ENCODE measurements around the gene APOBEC2. TPM values are rescaled to one million over a fixed set of nuclear protein-coding genes. Genes with fewer than 3 reads are reported as not detected.

Gene APOBEC2
- total RNA-seq, 2 experiments from 2014 or later: not detected

DNA sequence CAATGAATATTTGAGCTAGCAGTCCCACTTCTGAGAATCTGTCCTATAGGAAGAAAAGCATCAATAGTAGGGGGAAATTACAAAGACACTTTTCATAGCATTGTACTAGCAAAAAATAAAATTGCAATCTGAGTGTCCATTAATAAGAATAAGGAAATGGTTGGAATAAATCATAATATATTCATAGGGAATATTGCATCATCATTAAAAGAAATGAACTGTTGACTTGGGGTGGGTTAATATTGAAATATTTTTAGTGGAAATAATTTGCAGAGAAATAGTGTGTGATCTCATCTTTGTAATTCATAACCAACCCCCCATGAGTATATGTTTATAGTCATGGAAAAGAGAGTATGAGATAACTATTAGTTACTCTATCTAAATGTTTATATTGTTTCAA, 32.2 kb downstream of the APOBEC2 start:
- ChIA-PET POLR2A (interaction anchor here (0.8 kb wide), 1 partner anchor 69 kb away, joined by 6 read pairs; the partner anchor contains the start of gene TREML1), CTCF (no interaction called here)
- Mint-ChIP-seq H3K36me3 (ENCODE audit: low read depth) (peaks cover 68% of the 10 kb centered on the region), H3K27me3 (no peaks in the 10 kb centered on the region), H3K27ac (no peak overlapping the region), H3K4me3 (no peak overlapping the region), H3K4me1 (peaks cover 36% of the 10 kb centered on the region), H3K9me3 (no peaks in the 10 kb centered on the region)
- no peak for DNase-seq

DNA sequence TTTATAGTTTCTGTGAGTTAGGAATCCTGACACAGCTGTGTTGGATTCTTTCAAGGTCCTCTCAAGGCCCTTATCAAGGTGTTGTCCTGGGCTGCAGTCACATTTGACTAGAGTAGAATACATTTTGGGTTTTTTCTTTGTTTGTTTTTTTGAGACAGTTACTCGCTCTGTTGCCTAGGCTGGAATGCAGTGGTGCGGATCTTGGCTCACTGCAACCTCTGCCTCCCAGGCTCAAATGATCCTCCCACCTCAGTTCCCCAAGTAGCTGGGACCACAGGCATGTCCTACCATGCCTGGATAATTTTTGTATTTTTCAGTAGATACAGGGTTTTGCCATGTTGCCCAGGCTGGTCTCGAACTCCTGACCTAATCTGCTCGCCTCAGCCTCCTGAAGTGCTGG, 35.4 kb downstream of the APOBEC2 start:
- H3K36me3 Mint-ChIP-seq (ENCODE audit: low read depth): peaks cover 68% of the 10 kb centered on the region
- POLR2A ChIA-PET: no interaction called here

GRCh38 chr6:41090841-41091761, 38.1 kb downstream of the APOBEC2 start:
- H3K27ac Mint-ChIP-seq: no peak overlapping the region
- POLR2A ChIA-PET: no interaction called here
- no peak for DNase-seq
- CTCF ChIA-PET: interaction anchor here (0.6 kb wide), 1 partner anchor 15 kb away, joined by 3 read pairs; no protein-coding TSS in a partner anchor
- H3K4me3 Mint-ChIP-seq: no peak overlapping the region
- H3K4me1 Mint-ChIP-seq: peaks cover 3% of the 10 kb centered on the region
- no peaks in the 10 kb centered on the region for H3K9me3 Mint-ChIP-seq
- peaks cover 65% of the 10 kb centered on the region for H3K36me3 Mint-ChIP-seq (ENCODE audit: low read depth)
- H3K27me3 Mint-ChIP-seq: no peaks in the 10 kb centered on the region

More for the DNA sequence above, 35.4 kb downstream of the APOBEC2 start:
- no peak overlapping the region for H3K27ac Mint-ChIP-seq
- H3K27me3 Mint-ChIP-seq: no peaks in the 10 kb centered on the region
- H3K4me3 Mint-ChIP-seq: no peak overlapping the region
- H3K9me3 Mint-ChIP-seq: no peaks in the 10 kb centered on the region
- peaks cover 12% of the 10 kb centered on the region for H3K4me1 Mint-ChIP-seq
- DNase-seq: no peak
- CTCF ChIA-PET: interaction anchor here (0.7 to 1.6 kb wide), 2 partner anchors 12 to 833 kb away, joined by 4 to 5 read pairs; partner anchors contain the start of gene BYSL

DNA sequence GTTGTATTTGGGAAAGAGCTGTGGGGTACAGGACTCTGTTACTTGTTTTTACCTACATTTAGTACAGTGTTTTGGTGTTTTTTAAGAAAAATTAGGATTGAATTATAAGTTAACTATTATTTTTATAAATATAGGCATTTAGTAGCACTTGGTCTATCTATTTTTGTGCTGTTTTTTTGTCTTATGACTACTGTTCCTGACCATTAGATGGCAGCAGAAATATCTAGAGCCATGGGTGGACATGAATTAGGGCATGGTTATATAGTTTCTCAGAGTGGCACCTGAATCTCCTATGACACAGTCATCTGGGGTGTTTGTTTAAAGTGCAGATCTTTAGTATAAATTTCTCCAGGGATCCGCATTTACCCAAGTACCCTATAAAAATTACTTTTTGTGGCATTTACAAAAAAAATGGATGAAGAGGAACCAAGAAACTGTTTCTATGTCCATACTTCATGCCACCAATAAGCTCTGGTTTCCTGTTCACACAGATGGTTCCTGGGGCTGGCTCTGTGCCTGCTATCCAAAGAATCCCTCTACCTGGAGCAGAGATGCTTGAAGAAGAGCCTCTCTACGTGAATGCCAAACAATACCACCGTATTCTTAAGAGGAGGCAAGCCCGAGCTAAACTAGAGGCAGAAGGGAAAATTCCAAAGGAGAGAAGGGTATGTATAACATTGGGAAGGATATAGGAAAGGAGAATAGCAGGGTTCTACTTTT, 39.6 kb downstream of the APOBEC2 start:
- H3K27ac Mint-ChIP-seq: no peak overlapping the region
- no peak for DNase-seq
- no peaks in the 10 kb centered on the region for H3K9me3 Mint-ChIP-seq
- POLR2A ChIA-PET: no interaction called here
- H3K4me1 Mint-ChIP-seq: peaks cover 3% of the 10 kb centered on the region
- no peaks in the 10 kb centered on the region for H3K27me3 Mint-ChIP-seq
- peaks cover 71% of the 10 kb centered on the region for H3K36me3 Mint-ChIP-seq (ENCODE audit: low read depth)
- CTCF ChIA-PET: interaction anchor here (1.3 kb wide), 1 partner anchor 18 kb away, joined by 4 read pairs; no protein-coding TSS in a partner anchor
- no peak overlapping the region for H3K4me3 Mint-ChIP-seq

GRCh38 chr6:41093729-41094128, 40.7 kb downstream of the APOBEC2 start:
- H3K27me3 Mint-ChIP-seq: no peaks in the 10 kb centered on the region
- H3K4me3 Mint-ChIP-seq: no peak overlapping the region
- H3K4me1 Mint-ChIP-seq: peaks cover 4% of the 10 kb centered on the region
- peaks cover 75% of the 10 kb centered on the region for H3K36me3 Mint-ChIP-seq (ENCODE audit: low read depth)
- no peak for DNase-seq
- CTCF ChIA-PET: no interaction called here
- H3K9me3 Mint-ChIP-seq: no peaks in the 10 kb centered on the region
- H3K27ac Mint-ChIP-seq: no peak overlapping the region
- POLR2A ChIA-PET: no interaction called here

DNA sequence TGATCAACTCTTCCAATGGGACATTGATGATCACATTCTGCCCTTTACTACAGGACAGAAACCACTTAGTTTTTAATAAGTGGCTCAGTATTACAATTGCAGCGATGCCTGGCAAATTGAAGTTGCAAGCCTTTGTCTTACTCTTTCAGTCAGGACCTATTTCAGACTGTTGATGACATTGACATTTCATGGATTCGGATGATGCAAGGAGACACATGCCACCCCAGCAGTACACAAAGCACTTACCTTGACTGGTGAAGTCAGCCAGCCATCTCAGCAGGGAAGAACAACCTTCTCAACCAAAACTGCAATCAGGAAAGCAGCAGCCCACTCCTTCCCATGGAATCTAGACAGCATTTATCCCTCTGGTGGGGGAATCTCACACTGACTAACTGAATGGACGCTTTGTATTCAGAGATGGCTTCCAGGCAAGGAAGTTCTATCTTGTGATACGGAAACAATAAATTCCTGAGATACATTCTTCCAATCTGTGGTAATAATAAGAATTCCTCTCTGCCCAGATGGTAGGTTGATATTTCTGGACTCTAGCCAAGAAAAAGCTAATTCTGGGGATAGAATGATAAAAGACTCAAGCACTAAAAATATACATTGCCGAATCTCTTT, 44.6 kb downstream of the APOBEC2 start:
- ChIA-PET POLR2A (no interaction called here), CTCF (interaction anchor here (0.5 kb wide), 1 partner anchor 768 kb away, joined by 4 read pairs; no protein-coding TSS in a partner anchor)
- DNase-seq: no peak
- no peak overlapping the region for H3K27ac Mint-ChIP-seq
- H3K27me3 Mint-ChIP-seq: no peaks in the 10 kb centered on the region
- H3K4me3 Mint-ChIP-seq: no peak overlapping the region
- H3K9me3 Mint-ChIP-seq: no peaks in the 10 kb centered on the region
- peaks cover 4% of the 10 kb centered on the region for H3K4me1 Mint-ChIP-seq
- H3K36me3 Mint-ChIP-seq (ENCODE audit: low read depth): peaks cover 69% of the 10 kb centered on the region

DNA sequence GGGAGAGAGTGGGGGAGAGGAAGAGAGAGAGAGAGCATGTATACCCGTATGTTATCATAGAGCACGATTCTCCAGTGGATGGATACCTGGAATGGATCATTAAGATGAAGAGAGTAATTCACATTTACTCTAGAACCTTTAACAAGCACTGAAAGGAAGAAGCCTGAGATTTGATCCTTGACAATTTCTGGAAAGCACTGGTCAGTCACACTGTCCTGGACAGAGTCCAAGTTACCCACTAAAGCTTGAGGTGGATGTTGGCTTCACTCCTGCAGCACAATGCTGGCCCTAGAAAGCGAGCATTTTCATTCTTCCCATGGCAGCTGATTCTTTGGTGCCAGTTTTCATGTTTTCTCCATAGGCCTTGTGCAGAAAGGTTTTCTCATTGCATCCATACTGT, 45.4 kb downstream of the APOBEC2 start:
- H3K27ac Mint-ChIP-seq: no peak overlapping the region
- CTCF ChIA-PET: no interaction called here

GRCh38 chr6:41100871-41101287, 47.9 kb downstream of the APOBEC2 start:
- no peak overlapping the region for H3K4me3 Mint-ChIP-seq
- H3K27ac Mint-ChIP-seq: no peak overlapping the region
- DNase-seq: no peak
- H3K4me1 Mint-ChIP-seq: peaks cover 4% of the 10 kb centered on the region
- ChIA-PET CTCF (interaction anchor here (1.0 to 1.4 kb wide), 2 partner anchors 13 to 87 kb away, joined by 3 read pairs; no protein-coding TSS in a partner anchor), POLR2A (no interaction called here)
- H3K9me3 Mint-ChIP-seq: no peaks in the 10 kb centered on the region
- peaks cover 45% of the 10 kb centered on the region for H3K36me3 Mint-ChIP-seq (ENCODE audit: low read depth)
- H3K27me3 Mint-ChIP-seq: no peaks in the 10 kb centered on the region

More for the DNA sequence above, 45.4 kb downstream of the APOBEC2 start:
- Mint-ChIP-seq H3K9me3 (no peaks in the 10 kb centered on the region), H3K27me3 (no peaks in the 10 kb centered on the region), H3K4me3 (no peak overlapping the region), H3K36me3 (ENCODE audit: low read depth) (peaks cover 63% of the 10 kb centered on the region), H3K4me1 (peaks cover 4% of the 10 kb centered on the region)
- POLR2A ChIA-PET: no interaction called here
- DNase-seq: no peak

- Mint-ChIP-seq H3K4me3 (no peak overlapping the region), H3K36me3 (ENCODE audit: low read depth) (peaks cover 17% of the 10 kb centered on the region), H3K4me1 (peaks cover 1% of the 10 kb centered on the region), H3K27ac (no peak overlapping the region), H3K27me3 (no peaks in the 10 kb centered on the region), H3K9me3 (no peaks in the 10 kb centered on the region)
- ChIA-PET POLR2A (no interaction called here), CTCF (interaction anchor here (1.2 to 1.4 kb wide), 4 partner anchors 24 to 93 kb away, joined by 3 read pairs; no protein-coding TSS in a partner anchor)
- no peak for DNase-seq
Observed at GRCh38 chr6:41103847-41104246, 50.8 kb downstream of the APOBEC2 start.

GRCh38 chr6:41111017-41111416, 58.0 kb downstream of the APOBEC2 start:
- no peak overlapping the region for H3K27ac Mint-ChIP-seq
- no peaks in the 10 kb centered on the region for H3K36me3 Mint-ChIP-seq (ENCODE audit: low read depth)
- CTCF ChIA-PET: interaction anchor here (1.6 kb wide), 1 partner anchor 9 kb away, joined by 3 read pairs; no protein-coding TSS in a partner anchor
- no peak overlapping the region for H3K4me3 Mint-ChIP-seq
- POLR2A ChIA-PET: no interaction called here
- no peaks in the 10 kb centered on the region for H3K9me3 Mint-ChIP-seq
- H3K27me3 Mint-ChIP-seq: no peaks in the 10 kb centered on the region
- no peak for DNase-seq
- no peaks in the 10 kb centered on the region for H3K4me1 Mint-ChIP-seq
